Right cardiac atrium (tissue), 5 donors: Measurements from ENCODE around the gene SCN9A. TPM values are rescaled to one million over a fixed set of nuclear protein-coding genes. Genes with fewer than 3 reads are reported as not detected.

Experiments
- ATAC-seq, 2 donors: fragments of 200-7000 bp; cut with Tn5 transposase; one replicate each; pipeline versions ENCODE4 v1.8.0 to v1.9.1; 2020; ENCODE audit warnings: moderate library complexity in 2 of 2, mild to moderate bottlenecking in 1 of 2
- DNase-seq, 3 donors: peaks; one replicate each; pipeline ENCODE4 v3.0.0-alpha.2; 2020
- H3K27ac ChIP-seq: one replicate; pipeline ENCODE4 v1.5.1; 2013; ENCODE audit warnings: mild to moderate bottlenecking, low read length, control low read depth, moderate library complexity
- H3K27me3 ChIP-seq: one replicate; pipeline ENCODE4 v1.6.1; 2013; ENCODE audit not compliant: control insufficient read depth, insufficient read depth
- H3K4me1 ChIP-seq: one replicate; pipeline ENCODE4 v1.6.1; 2013; ENCODE audit warnings: low read length; ENCODE audit not compliant: control insufficient read depth, insufficient read depth
- H3K4me3 ChIP-seq: one replicate; pipeline ENCODE4 v1.5.1; 2013; ENCODE audit warnings: low read length, control low read depth
- H3K9me3 ChIP-seq: one replicate; pipeline ENCODE4 v1.6.1; 2013; ENCODE audit warnings: low read length; ENCODE audit not compliant: control insufficient read depth
- WGBS: extraction: QIAGEN DNeasy Blood & Tissue Kit; methylation state at CpG from one replicate; pipeline ENCODE4 v1.1.7; 2013; 5-methylcytosine and 5-hydroxymethylcytosine counted together
- intact Hi-C, 4 donors: fragments of 100-400 bp; cut with DNase I; formaldehyde crosslinking; loops; one replicate each; pipeline versions ENCODE4 v1.11.0 to v1.14.0; 2022 to 2023
- polyA plus RNA-seq: library from polyadenylated mRNA; stranded (reverse); fragments of 200-250 nt; gene quantifications from one replicate; pipeline ENCODE4 v1.2.3, GENCODE V29; 2013
- total RNA-seq, 4 donors: library from RNA; stranded (reverse); fragmentation: NEBNext Ultra II Directional; extraction: Animal tissue kit (Norgen Biotek cat#: 25700); gene quantifications; one replicate each; pipeline ENCODE4 v1.2.1, GENCODE V29; 2021
- donor health status: healthy with polysubstance abuse.
- donor health status: DM: no; HTN: yes; CAD: no.
- donor health status: DM: no; HTN: no; CAD: no.
- donor health status: DM: no; HTN: yes; CAD: no; lungs with severe emphysema.
- donor health status: DM: yes; HTN: yes; CAD: no.

SCN9A gene
- total and polyA plus RNA-seq, 5 donors: 0.43 to 1.5 (median 1.0) TPM

DNA sequence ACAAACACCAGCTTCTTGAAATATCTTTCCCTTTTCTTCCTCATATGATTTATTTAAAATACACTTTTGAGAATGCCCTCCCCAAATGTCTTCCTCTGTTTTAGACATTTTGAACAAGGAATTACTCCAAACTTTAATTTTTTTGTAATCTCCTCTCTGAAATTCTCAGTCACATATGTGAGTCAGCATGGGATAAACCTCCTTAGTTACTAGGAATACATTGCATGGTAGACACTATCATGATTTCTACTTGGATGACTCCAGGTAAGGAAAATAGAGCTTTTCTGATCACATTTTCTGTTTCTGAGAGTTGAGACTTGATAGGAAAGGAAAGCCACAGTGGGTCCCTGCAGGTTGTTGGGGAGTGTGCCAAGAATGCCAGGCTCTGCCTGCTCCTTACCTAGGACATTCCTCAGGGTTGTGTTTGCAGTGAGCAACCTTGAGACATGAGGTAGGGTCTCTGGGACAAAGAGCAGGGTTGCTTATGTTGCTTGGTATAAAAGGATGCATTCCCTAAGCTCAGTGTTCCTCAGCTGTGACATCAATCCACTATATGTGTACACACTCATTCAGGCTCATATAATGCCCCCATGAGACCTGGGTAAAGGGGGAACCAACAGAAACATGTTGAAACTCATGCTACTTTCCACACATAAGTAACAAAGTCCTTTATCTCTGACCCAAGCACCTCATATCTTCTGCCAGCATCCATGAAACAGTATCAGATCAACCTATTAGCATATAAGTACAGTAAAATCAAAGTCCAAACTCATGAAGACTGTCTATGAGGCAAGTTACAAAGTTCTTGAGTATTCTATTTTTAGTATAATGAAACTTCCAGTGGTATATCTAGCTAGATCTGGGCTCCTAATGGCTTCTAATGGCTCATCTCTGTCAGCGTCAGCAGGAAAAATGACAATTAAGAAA, 135.1 kb downstream of the SCN9A start:
- intact Hi-C loops: no loop called here

DNA sequence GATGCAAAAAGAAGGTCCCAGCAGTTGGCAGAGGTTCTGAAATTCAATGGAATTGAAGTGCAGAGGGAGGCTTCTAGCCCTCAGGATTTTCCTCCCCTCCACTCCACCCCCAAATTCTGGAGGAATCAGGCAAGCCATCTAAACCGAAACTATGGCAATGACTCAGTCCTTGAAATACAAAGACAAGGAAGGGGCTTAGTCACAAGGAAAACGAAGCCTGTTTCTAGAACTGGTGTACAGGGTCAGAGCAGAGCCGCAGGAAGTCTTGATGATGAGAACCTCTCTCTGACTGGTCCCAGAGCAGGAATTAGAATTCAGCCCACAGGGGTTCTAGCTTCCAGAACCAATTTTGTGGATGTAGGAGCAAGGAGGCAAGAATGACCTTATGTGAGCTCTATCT, 136.2 kb downstream of the SCN9A start:
- DNase-seq (no peak), ATAC-seq (no peak)
- intact Hi-C loops: no loop called here
- WGBS: 69% methylated on average over 3 of the region's 3 CpGs
- Histone ChIP-seq H3K9me3 (no peaks in the 10 kb centered on the region), H3K4me1 (no peaks in the 10 kb centered on the region), H3K27ac (no peak overlapping the region), H3K27me3 (no peaks in the 10 kb centered on the region), H3K4me3 (no peak overlapping the region)

More for the DNA sequence above, 135.1 kb downstream of the SCN9A start:
- no peak overlapping the region for H3K4me3 ChIP-seq
- H3K4me1 ChIP-seq: no peaks in the 10 kb centered on the region
- WGBS: 97% methylated on average over 1 of the region's 1 CpG
- H3K9me3 ChIP-seq: no peaks in the 10 kb centered on the region
- H3K27ac ChIP-seq: no peak overlapping the region
- no peaks in the 10 kb centered on the region for H3K27me3 ChIP-seq
- ATAC-seq: no peak
- DNase-seq: no peak

DNA sequence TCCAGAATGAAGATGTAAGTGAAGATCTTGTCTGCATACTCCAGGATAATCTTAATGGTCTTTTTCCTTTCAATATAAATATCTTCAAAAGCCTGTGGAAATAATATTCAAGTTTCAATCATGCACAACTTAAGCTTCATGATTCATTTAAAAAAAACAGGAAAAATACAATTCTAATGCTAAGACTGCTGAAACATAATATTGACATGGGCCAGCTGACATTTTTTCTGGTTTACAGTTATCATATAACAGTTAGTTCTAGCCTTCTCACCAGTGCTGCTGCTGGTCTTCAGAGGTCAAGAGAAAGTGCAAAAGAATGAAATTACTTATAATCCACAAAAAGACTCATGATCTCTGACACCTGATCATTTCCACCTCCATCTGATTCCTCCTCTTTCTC, 137.6 kb downstream of the SCN9A start:
- no peaks in the 10 kb centered on the region for H3K4me1 ChIP-seq
- DNase-seq (no peak), ATAC-seq (no peak)
- no peak overlapping the region for H3K4me3 ChIP-seq
- no peak overlapping the region for H3K27ac ChIP-seq
- intact Hi-C loops: no loop called here
- no peaks in the 10 kb centered on the region for H3K27me3 ChIP-seq
- no peaks in the 10 kb centered on the region for H3K9me3 ChIP-seq

DNA sequence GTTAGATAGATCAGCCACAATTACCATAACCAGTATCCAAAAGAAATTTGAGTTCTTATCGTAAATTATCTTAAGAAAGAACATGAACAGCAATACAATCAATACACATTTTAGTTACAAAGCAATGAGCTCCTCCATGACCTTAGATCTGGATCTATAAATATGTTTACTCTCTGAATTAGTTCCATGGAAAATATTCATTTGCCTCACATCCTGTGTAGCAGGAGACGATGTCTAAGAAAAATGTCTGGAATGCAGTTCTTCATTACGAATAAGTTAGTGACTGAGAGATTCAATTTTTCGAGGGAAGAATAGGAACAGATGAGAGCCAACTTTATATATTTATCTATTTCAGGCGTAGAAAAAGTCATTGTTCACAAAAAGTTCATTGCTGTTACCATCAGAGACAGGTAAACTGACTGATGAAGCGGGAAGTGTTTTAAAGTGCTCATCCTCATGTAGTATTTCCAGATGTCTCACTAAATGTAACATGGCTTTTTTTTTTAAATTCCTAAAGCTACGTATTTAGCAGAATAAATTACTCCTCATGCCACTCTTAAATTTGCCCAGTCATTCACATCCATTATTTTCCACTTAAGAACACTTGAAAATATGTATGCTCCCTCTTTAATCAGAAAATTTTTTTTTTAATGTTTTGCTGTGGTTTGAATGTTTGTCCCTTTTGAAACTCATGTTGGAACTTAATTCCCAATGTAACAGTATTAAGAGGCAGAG, 141.5 kb downstream of the SCN9A start:
- intact Hi-C loops: no loop called here
- 53% methylated on average over 7 of the region's 7 CpGs for WGBS
- Histone ChIP-seq H3K27me3 (no peaks in the 10 kb centered on the region), H3K27ac (no peak overlapping the region), H3K9me3 (no peaks in the 10 kb centered on the region), H3K4me3 (no peak overlapping the region), H3K4me1 (no peaks in the 10 kb centered on the region)
- DNase-seq: no peak
- ATAC-seq: no peak

DNA sequence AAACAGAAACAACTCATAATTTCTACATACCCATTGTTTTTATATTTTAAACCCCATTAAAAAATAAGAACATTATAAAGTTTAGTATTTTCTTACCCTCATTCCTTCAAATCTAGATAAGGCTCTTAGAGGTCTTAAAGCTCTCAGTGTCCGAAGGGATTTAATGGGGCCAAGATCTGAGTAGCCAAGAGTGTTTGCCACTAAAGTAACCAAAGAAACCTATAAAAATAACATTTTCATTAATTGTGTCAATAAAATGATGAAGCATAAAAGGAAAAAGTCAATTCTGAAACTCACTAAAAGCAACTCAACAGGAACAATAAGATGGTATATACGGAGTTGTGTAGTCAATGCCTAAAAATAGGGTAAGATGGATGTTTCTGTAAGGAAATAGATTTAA, 142.5 kb downstream of the SCN9A start:
- intact Hi-C loops: no loop called here
- Histone ChIP-seq H3K9me3 (no peaks in the 10 kb centered on the region), H3K27me3 (no peaks in the 10 kb centered on the region), H3K27ac (no peak overlapping the region), H3K4me3 (no peak overlapping the region), H3K4me1 (no peaks in the 10 kb centered on the region)
- DNase-seq (no peak), ATAC-seq (no peak)
- WGBS: 84% methylated on average over 2 of the region's 2 CpGs

DNA sequence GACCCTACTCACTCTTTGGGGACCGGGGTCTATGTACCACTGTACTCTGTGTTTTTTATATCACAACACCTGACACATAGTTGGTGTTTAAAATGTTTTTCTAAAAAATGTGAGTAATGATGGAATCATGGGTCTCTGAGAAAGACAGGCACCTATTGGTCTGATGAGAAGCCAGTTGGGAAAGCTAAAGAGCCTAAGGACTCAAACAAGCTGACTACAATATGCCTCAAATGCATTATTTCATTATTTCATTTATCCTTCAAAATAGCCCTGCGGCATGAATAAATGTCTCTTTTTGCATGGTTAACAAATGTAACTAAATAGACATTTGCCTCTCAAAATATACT, 145.0 kb downstream of the SCN9A start:
- intact Hi-C loops: no loop called here
- no peak overlapping the region for H3K27ac ChIP-seq
- no peaks in the 10 kb centered on the region for H3K9me3 ChIP-seq
- no peak overlapping the region for H3K4me3 ChIP-seq
- no peak for DNase-seq
- H3K4me1 ChIP-seq: no peaks in the 10 kb centered on the region
- no peaks in the 10 kb centered on the region for H3K27me3 ChIP-seq
- 47% methylated on average over 2 of the region's 2 CpGs for WGBS
- ATAC-seq: no peak

GRCh38 chr2:166230024-166230723, 145.6 kb downstream of the SCN9A start:
- WGBS: 75% methylated on average over 4 of the region's 4 CpGs
- no peak overlapping the region for H3K4me3 ChIP-seq
- intact Hi-C loops: no loop called here

GRCh38 chr2:166229678-166230023, 146.1 kb downstream of the SCN9A start:
- H3K4me1 ChIP-seq: no peaks in the 10 kb centered on the region
- H3K27ac ChIP-seq: no peak overlapping the region
- H3K4me3 ChIP-seq: no peak overlapping the region
- ATAC-seq: no peak
- H3K9me3 ChIP-seq: no peaks in the 10 kb centered on the region
- no peaks in the 10 kb centered on the region for H3K27me3 ChIP-seq
- no peak for DNase-seq
- intact Hi-C loops: no loop called here

More at GRCh38 chr2:166230024-166230723, 145.6 kb downstream of the SCN9A start:
- no peak for ATAC-seq
- Histone ChIP-seq H3K27me3 (no peaks in the 10 kb centered on the region), H3K9me3 (no peaks in the 10 kb centered on the region), H3K4me1 (no peaks in the 10 kb centered on the region), H3K27ac (no peak overlapping the region)
- DNase-seq: no peak

DNA sequence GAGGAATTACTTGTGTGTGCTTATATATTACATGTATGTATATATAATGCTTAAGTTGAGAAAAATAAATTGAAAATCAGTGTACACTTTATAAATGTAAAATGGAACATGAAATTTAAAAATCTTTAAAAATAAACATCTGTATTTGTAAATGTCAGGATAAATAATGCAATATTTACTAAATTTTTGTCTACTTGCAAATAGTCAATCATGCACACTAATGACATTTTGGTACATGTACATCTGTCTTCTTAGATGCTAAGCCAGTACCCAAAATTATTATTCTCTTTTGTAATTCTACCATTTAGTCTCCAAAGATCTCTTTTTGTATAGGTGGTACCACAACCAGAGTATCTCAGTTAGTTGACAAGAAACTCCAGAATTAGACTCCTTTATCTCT, 151.5 kb downstream of the SCN9A start:
- Histone ChIP-seq H3K27ac (no peak overlapping the region), H3K4me1 (no peaks in the 10 kb centered on the region), H3K4me3 (no peak overlapping the region), H3K27me3 (no peaks in the 10 kb centered on the region), H3K9me3 (no peaks in the 10 kb centered on the region)
- DNase-seq: no peak
- intact Hi-C loops: no loop called here
- ATAC-seq: no peak

- H3K9me3 ChIP-seq: no peaks in the 10 kb centered on the region
- no peaks in the 10 kb centered on the region for H3K4me1 ChIP-seq
- DNase-seq: no peak
- H3K27ac ChIP-seq: no peak overlapping the region
- intact Hi-C loops: no loop called here
- no peak overlapping the region for H3K4me3 ChIP-seq
- ATAC-seq: no peak
- no peaks in the 10 kb centered on the region for H3K27me3 ChIP-seq
- WGBS: 96% methylated on average over 4 of the region's 4 CpGs
Measured at GRCh38 chr2:166223298-166223697, 152.4 kb downstream of the SCN9A start.

GRCh38 chr2:166211079-166211478, 164.7 kb downstream of the SCN9A start:
- Histone ChIP-seq H3K4me3 (no peak overlapping the region), H3K27me3 (no peaks in the 10 kb centered on the region), H3K9me3 (no peaks in the 10 kb centered on the region), H3K27ac (no peak overlapping the region), H3K4me1 (no peaks in the 10 kb centered on the region)
- ATAC-seq (no peak), DNase-seq (no peak)
- intact Hi-C loops: no loop called here
- 92% methylated on average over 1 of the region's 1 CpG for WGBS
